ENCODE results near the gene SSTR4. TPM values are rescaled to one million over a fixed set of nuclear protein-coding genes. Genes with fewer than 3 reads are reported as not detected.
"Not testable (repeated sequence)": the region's sequence is repeated elsewhere in the genome, so short reads cannot be mapped to it uniquely, and the experiment has no call there.

Gene SSTR4
- total and polyA plus RNA-seq, 9 donors = 0.12 to 0.17 TPM; not detected in 7

GRCh38 chr20:23025503-23025902 is 9.6 kb upstream of the SSTR4 start:
- H3K36me3 ChIP-seq (ENCODE audit: control insufficient read depth, insufficient read depth, low read length); H3K4me1 ChIP-seq (ENCODE audit: control insufficient read depth, insufficient read depth, low read length); H3K27me3 ChIP-seq (ENCODE audit: control insufficient read depth, insufficient read depth, low read length); DNase-seq; H3K4me3 ChIP-seq (ENCODE audit: low read length); H3K9me3 ChIP-seq (replicated peaks; ENCODE audit: control insufficient read depth, low read depth, low read length); H3K27ac ChIP-seq (ENCODE audit: low read length): not testable (repeated sequence)
- 79% methylated on average over 12 of the region's 14 CpGs for WGBS (ENCODE audit: insufficient coverage)

- Histone ChIP-seq H3K36me3 (ENCODE audit: control insufficient read depth, insufficient read depth, low read length) (no peaks in the 10 kb centered on the region), H3K27me3 (ENCODE audit: control insufficient read depth, insufficient read depth, low read length) (peaks cover 2% of the 10 kb centered on the region), H3K4me3 (ENCODE audit: low read length) (no peak overlapping the region), H3K27ac (ENCODE audit: low read length) (no peak overlapping the region), H3K9me3 (replicated peaks; ENCODE audit: control insufficient read depth, low read depth, low read length) (no peaks in the 10 kb centered on the region), H3K4me1 (ENCODE audit: control insufficient read depth, insufficient read depth, low read length) (peaks cover 5% of the 10 kb centered on the region)
- DNase-seq = peak; percentile 41
- WGBS (ENCODE audit: insufficient coverage) = 79% methylated on average over 1 of the region's 1 CpG
Observed at GRCh38 chr20:23027721-23028120, 7.4 kb upstream of the SSTR4 start.

- Histone ChIP-seq H3K27ac (ENCODE audit: low read length) (no peak overlapping the region), H3K9me3 (replicated peaks; ENCODE audit: control insufficient read depth, low read depth, low read length) (no peaks in the 10 kb centered on the region), H3K27me3 (ENCODE audit: control insufficient read depth, insufficient read depth, low read length) (peaks cover 2% of the 10 kb centered on the region), H3K4me3 (ENCODE audit: low read length) (no peak overlapping the region), H3K4me1 (ENCODE audit: control insufficient read depth, insufficient read depth, low read length) (peaks cover 8% of the 10 kb centered on the region), H3K36me3 (ENCODE audit: control insufficient read depth, insufficient read depth, low read length) (no peaks in the 10 kb centered on the region)
- no peak for DNase-seq
- no CpG with 5 or more reads among the region's 3 CpGs for WGBS (ENCODE audit: insufficient coverage)
Observed at GRCh38 chr20:23028392-23028791, 6.7 kb upstream of the SSTR4 start.

- 38% methylated on average over 1 of the region's 4 CpGs for WGBS (ENCODE audit: insufficient coverage)
- DNase-seq = no peak
- H3K27me3 ChIP-seq (ENCODE audit: control insufficient read depth, insufficient read depth, low read length) = peaks cover 8% of the 10 kb centered on the region
- H3K9me3 ChIP-seq (replicated peaks; ENCODE audit: control insufficient read depth, low read depth, low read length) = no peaks in the 10 kb centered on the region
- H3K27ac ChIP-seq (ENCODE audit: low read length) = no peak overlapping the region
- H3K4me1 ChIP-seq (ENCODE audit: control insufficient read depth, insufficient read depth, low read length) = peaks cover 8% of the 10 kb centered on the region
- no peak overlapping the region for H3K4me3 ChIP-seq (ENCODE audit: low read length)
- no peaks in the 10 kb centered on the region for H3K36me3 ChIP-seq (ENCODE audit: control insufficient read depth, insufficient read depth, low read length)
Observed at GRCh38 chr20:23029324-23029723, 5.8 kb upstream of the SSTR4 start.

- H3K4me1 ChIP-seq (ENCODE audit: control insufficient read depth, insufficient read depth, low read length) = peaks cover 8% of the 10 kb centered on the region
- no peaks in the 10 kb centered on the region for H3K9me3 ChIP-seq (replicated peaks; ENCODE audit: control insufficient read depth, low read depth, low read length)
- peaks cover 25% of the 10 kb centered on the region for H3K27me3 ChIP-seq (ENCODE audit: control insufficient read depth, insufficient read depth, low read length)
- WGBS (ENCODE audit: insufficient coverage) = 84% methylated on average over 6 of the region's 6 CpGs
- H3K27ac ChIP-seq (ENCODE audit: low read length) = no peak overlapping the region
- DNase-seq = no peak
- no peaks in the 10 kb centered on the region for H3K36me3 ChIP-seq (ENCODE audit: control insufficient read depth, insufficient read depth, low read length)
- no peak overlapping the region for H3K4me3 ChIP-seq (ENCODE audit: low read length)
Observed at GRCh38 chr20:23031346-23031745, 3.8 kb upstream of the SSTR4 start.

GRCh38 chr20:23032056-23032749 is 2.9 kb upstream of the SSTR4 start:
- 62% methylated on average over 4 of the region's 6 CpGs for WGBS (ENCODE audit: insufficient coverage)
- Histone ChIP-seq H3K36me3 (ENCODE audit: control insufficient read depth, insufficient read depth, low read length) (no peaks in the 10 kb centered on the region), H3K27ac (ENCODE audit: low read length) (no peak overlapping the region), H3K4me3 (ENCODE audit: low read length) (no peak overlapping the region), H3K9me3 (replicated peaks; ENCODE audit: control insufficient read depth, low read depth, low read length) (no peaks in the 10 kb centered on the region), H3K4me1 (ENCODE audit: control insufficient read depth, insufficient read depth, low read length) (peaks cover 8% of the 10 kb centered on the region), H3K27me3 (ENCODE audit: control insufficient read depth, insufficient read depth, low read length) (peaks cover 33% of the 10 kb centered on the region)
- DNase-seq = peak; percentile 48

GRCh38 chr20:23032750-23033078 is 2.4 kb upstream of the SSTR4 start:
- 26% methylated on average over 5 of the region's 5 CpGs for WGBS (ENCODE audit: insufficient coverage)

GRCh38 chr20:23033918-23034317 is 1.2 kb upstream of the SSTR4 start:
- no peak for DNase-seq
- H3K4me3 ChIP-seq (ENCODE audit: low read length) = no peak overlapping the region
- peaks cover 8% of the 10 kb centered on the region for H3K4me1 ChIP-seq (ENCODE audit: control insufficient read depth, insufficient read depth, low read length)
- no peaks in the 10 kb centered on the region for H3K9me3 ChIP-seq (replicated peaks; ENCODE audit: control insufficient read depth, low read depth, low read length)
- H3K27ac ChIP-seq (ENCODE audit: low read length) = no peak overlapping the region
- no CpG with 5 or more reads among the region's 4 CpGs for WGBS (ENCODE audit: insufficient coverage)
- no peaks in the 10 kb centered on the region for H3K36me3 ChIP-seq (ENCODE audit: control insufficient read depth, insufficient read depth, low read length)
- peaks cover 38% of the 10 kb centered on the region for H3K27me3 ChIP-seq (ENCODE audit: control insufficient read depth, insufficient read depth, low read length)

More at GRCh38 chr20:23032750-23033078, 2.4 kb upstream of the SSTR4 start:
- no peaks in the 10 kb centered on the region for H3K36me3 ChIP-seq (ENCODE audit: control insufficient read depth, insufficient read depth, low read length)
- no peaks in the 10 kb centered on the region for H3K9me3 ChIP-seq (replicated peaks; ENCODE audit: control insufficient read depth, low read depth, low read length)
- H3K4me1 ChIP-seq (ENCODE audit: control insufficient read depth, insufficient read depth, low read length) = peaks cover 8% of the 10 kb centered on the region
- H3K27ac ChIP-seq (ENCODE audit: low read length) = no peak overlapping the region
- peaks cover 33% of the 10 kb centered on the region for H3K27me3 ChIP-seq (ENCODE audit: control insufficient read depth, insufficient read depth, low read length)
- no peak overlapping the region for H3K4me3 ChIP-seq (ENCODE audit: low read length)
- no peak for DNase-seq

- 89% methylated on average over 41 of the region's 41 CpGs for WGBS (ENCODE audit: insufficient coverage)
- Histone ChIP-seq H3K4me1 (ENCODE audit: control insufficient read depth, insufficient read depth, low read length) (peaks cover 8% of the 10 kb centered on the region), H3K9me3 (replicated peaks; ENCODE audit: control insufficient read depth, low read depth, low read length) (no peaks in the 10 kb centered on the region), H3K27ac (ENCODE audit: low read length) (no peak overlapping the region), H3K4me3 (ENCODE audit: low read length) (no peak overlapping the region), H3K27me3 (ENCODE audit: control insufficient read depth, insufficient read depth, low read length) (peaks cover 51% of the 10 kb centered on the region), H3K36me3 (ENCODE audit: control insufficient read depth, insufficient read depth, low read length) (no peaks in the 10 kb centered on the region)
- no peak for DNase-seq
Observed at GRCh38 chr20:23035731-23036130, 619 bp downstream of the SSTR4 start.

GRCh38 chr20:23036371-23036770 is 1.3 kb downstream of the SSTR4 start:
- Histone ChIP-seq H3K27me3 (ENCODE audit: control insufficient read depth, insufficient read depth, low read length) (peaks cover 51% of the 10 kb centered on the region), H3K4me3 (ENCODE audit: low read length) (no peak overlapping the region)

GRCh38 chr20:23037017-23037481 is 1.9 kb downstream of the SSTR4 start:
- Histone ChIP-seq H3K36me3 (ENCODE audit: control insufficient read depth, insufficient read depth, low read length) (no peaks in the 10 kb centered on the region), H3K27ac (ENCODE audit: low read length) (no peak overlapping the region), H3K4me3 (ENCODE audit: low read length) (no peak overlapping the region), H3K9me3 (replicated peaks; ENCODE audit: control insufficient read depth, low read depth, low read length) (no peaks in the 10 kb centered on the region), H3K4me1 (ENCODE audit: control insufficient read depth, insufficient read depth, low read length) (peaks cover 8% of the 10 kb centered on the region), H3K27me3 (ENCODE audit: control insufficient read depth, insufficient read depth, low read length) (peaks cover 52% of the 10 kb centered on the region)
- 40% methylated on average over 1 of the region's 3 CpGs for WGBS (ENCODE audit: insufficient coverage)
- no peak for DNase-seq

More at GRCh38 chr20:23036371-23036770, 1.3 kb downstream of the SSTR4 start:
- Histone ChIP-seq H3K36me3 (ENCODE audit: control insufficient read depth, insufficient read depth, low read length) (no peaks in the 10 kb centered on the region), H3K9me3 (replicated peaks; ENCODE audit: control insufficient read depth, low read depth, low read length) (no peaks in the 10 kb centered on the region), H3K27ac (ENCODE audit: low read length) (no peak overlapping the region), H3K4me1 (ENCODE audit: control insufficient read depth, insufficient read depth, low read length) (peaks cover 8% of the 10 kb centered on the region)
- DNase-seq = no peak
- 84% methylated on average over 7 of the region's 11 CpGs for WGBS (ENCODE audit: insufficient coverage)

Measured in muscle of leg (tissue), 11 donors.